HG03342 (cell line): ENCODE data around the gene KIF17.
"Not testable (repeated sequence)": the region's sequence is repeated elsewhere in the genome, so short reads cannot be mapped to it uniquely, and the experiment has no call there.

ENCODE experiments used
- ATAC-seq: cut with Tn5 transposase; IDR thresholded peaks from one replicate; pipeline ENCODE4 v1.9.1; 2021; ENCODE audit warnings: mild to moderate bottlenecking, moderate library complexity; ENCODE audit not compliant: unreplicated experiment

KIF17 gene

GRCh38 chr1:20727746-20728316, 10.0 kb upstream of the KIF17 start:
- ATAC-seq: no peak

GRCh38 chr1:20726932-20727745, 9.3 kb upstream of the KIF17 start:
- no peak for ATAC-seq

DNA sequence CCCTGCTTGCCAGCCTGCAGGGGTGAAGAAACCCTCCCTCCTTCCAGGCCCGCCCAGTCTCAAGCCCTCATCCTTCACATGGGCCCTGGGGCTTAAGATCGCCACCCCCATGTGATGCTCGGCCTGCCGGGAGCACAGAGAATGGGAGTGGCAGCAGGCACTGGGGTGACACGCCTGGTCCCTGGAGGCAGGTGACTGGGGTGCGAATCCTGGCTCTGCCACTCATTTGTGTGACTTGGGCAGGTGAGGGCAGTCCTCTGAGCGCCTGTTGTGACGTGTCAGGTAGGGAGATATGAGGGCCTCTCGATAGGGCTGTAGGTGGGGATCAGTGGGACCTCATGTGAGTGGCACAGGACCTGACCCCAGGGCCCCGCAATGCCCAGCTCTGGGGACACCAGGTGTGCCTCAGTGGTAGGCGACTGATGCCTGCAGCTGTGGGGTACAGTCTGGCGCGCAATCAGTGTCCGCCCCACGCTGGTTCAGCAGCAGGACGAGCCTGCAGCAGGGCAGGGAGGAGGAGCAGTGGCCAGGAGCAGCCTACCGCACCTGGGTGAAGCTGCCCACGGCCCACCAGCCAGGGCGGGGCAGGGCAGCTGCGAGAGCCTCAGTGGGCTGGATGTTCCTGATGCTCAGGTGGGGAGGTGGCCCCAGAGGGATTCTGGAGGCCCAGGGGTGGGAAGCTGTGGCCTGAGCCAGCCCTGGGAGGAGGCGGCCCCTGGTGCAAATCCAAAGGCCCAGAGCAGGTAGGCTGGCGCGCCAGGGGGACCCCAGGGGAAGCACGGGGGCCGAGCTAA, 8.5 kb upstream of the KIF17 start:
- no peak for ATAC-seq

DNA sequence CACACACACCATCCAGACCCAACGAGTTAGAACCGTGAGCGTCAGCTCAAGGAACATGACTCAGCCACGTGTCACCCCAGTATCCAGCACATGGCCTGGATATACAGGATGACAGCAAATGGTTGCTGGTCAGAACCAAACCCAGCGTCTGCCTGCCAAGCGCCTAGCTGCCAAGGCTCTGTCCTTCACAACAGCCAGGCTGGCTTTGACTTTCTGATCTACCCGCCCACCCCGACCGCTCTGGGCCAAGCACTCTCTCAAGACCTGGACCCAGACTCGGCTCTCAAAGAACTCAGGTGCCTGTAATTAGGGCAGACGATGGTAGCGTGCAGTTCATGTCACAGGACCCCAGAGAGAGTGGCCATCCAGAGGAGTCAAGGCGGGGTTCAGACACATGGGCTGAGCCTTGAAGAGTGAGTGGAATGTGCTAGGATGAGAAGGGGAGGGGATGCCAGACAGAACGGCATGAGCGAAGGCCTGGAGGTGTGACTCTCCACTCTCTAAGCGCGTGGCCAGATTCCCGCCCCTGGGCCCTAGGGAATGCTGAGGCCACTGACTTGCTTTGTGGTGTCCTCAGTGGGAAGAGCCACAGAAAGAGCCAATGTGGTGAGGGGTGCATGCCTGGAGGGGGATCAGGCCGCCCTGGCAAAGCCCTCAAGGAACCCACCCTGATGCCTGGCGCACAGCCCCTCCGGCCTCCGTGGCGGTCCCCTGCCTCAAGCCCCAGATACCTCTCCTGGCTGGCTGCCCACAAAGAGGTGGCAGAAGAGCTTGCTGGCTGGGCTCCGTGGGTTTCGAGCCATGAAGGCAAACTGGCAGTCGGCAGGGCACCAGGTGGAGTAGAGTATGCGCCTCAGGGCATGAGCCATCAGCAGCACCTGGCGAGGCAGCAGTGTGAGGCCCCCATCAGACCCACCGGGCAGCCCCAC, 7.6 kb upstream of the KIF17 start:
- no peak for ATAC-seq

- no peak for ATAC-seq
Measured at GRCh38 chr1:20724364-20725188, 6.8 kb upstream of the KIF17 start.

GRCh38 chr1:20723537-20724363, 5.9 kb upstream of the KIF17 start:
- no peak for ATAC-seq

GRCh38 chr1:20723159-20723536, 5.3 kb upstream of the KIF17 start:
- ATAC-seq: no peak

- no peak for ATAC-seq
Measured at GRCh38 chr1:20721117-20722061, 3.6 kb upstream of the KIF17 start.

DNA sequence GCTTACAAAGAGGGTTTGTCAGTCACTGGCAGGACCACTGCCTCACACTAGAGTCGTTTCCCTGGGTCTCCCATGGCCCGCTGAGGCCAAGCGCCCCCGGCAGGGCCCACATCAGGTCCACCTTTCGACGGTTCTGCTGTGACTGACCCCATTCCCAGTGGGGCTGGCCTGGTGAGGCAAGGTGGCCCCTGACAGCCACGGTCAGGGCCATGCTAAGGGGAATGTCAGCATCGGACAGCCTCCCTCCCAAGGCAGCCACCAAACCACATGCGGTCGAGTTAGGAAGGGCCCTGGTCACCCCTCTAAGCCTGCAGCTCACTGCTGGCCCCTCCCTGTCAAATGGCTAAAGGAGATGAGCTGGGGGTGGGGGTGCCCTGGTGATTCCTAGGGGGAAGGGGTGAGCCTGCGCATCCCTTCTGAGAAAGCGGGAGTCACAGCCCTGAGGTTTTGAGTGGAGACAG, 2.9 kb upstream of the KIF17 start:
- ATAC-seq: no peak

DNA sequence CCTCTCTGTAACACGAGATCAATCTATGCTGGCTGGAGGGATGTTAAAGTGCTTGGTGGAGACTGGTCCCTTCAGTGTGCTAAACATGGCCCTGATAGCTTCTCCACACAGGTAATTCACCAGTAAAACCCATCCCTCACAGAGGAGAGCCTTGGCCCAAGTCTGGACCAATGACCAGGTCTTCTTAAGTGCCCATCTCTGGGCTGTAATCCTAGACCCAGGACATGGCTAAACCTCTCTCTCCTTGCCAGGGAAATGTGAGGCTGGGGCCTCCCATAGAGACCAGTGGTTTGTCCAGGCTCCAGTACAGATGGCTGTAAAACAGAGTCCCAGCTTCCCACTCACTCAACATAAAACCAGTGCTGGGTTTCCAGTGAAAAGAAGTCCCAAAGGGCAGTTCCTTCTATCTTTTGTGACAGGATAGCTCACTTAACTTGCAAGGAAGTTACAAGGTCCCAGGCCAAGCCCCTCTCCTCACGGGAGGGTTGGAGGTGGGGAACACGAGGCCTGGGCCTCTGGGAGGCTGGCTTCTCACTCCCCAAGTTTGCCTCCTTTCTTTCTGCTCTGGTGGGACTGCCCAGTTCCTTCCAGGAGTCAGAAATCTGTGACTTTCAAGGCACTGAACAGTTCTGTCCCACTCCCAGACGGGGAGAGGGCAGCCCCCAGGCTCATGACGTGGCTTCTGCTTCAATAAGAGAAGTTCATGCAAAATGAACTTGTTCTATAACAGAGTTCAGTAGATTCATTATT, 2.2 kb upstream of the KIF17 start:
- ATAC-seq: no peak

DNA sequence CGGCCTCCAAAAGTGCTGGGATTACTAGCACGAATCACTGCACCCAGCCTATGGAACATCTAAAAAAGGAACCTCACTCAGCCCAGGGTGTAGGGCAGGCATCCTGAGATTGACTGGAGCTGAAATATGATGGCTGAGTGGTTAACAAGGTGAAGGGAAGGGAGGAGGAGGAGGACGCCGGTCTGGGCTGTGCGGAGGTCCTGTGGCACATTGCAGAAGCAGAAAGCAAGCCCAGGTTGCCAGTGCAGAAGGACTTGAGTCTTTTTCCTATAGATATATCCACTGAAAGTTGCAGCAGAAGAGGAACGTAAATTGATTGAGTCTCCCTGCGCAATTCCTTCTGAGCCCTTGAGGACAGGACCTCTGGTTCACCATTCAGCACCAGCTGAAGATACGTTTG, 1.5 kb upstream of the KIF17 start:
- ATAC-seq: no peak

GRCh38 chr1:20718343-20718882, 606 bp upstream of the KIF17 start:
- ATAC-seq: not testable (repeated sequence)

DNA sequence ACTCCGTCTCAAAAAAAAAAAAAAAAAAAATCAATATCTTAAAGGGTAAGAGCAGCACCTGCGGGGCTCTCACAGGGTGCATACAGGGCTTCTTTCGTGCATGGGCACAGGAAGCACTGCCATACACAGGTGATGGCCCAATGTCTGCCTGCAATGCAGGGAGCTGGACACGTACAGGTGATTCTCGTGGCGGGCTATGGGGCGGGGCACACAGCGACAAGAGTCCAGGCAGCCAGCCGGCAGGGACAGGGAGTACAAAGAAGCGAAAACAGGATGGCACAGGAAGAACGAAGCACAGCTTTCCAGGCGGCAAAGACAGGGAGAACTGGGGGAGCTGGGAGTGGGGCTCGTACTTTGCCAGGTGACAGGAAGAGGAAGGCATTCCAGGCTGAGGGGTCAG, 1.6 kb downstream of the KIF17 start:
- no peak for ATAC-seq

GRCh38 chr1:20715406-20715805, 2.4 kb downstream of the KIF17 start:
- ATAC-seq: no peak

DNA sequence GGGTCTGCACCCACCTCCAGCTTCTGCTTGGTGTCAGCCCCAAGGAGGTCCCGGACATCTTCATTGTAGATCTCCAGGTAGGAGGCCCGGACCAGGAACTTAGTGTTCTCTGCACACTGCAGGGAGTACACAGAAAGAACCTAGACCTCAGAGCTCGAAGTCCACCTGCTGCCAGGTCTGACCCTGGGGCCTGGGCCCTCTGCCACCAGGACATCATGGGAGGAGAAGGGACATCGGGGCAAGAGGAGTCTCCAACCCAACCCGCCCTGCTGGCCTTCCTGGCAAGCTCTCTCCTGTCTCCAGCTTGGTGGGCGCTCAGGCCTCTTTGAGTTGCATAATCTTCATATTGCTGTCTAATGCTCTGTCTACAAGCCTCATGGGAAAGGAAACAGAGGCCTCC, 4.4 kb downstream of the KIF17 start:
- ATAC-seq: no peak

GRCh38 chr1:20712215-20712577, 5.6 kb downstream of the KIF17 start:
- ATAC-seq: no peak
